ENCODE results near the gene PEX12.
"Not testable (repeated sequence)": the region's sequence is repeated elsewhere in the genome, so short reads cannot be mapped to it uniquely, and the experiment has no call there.

The PEX12 gene

GRCh38 chr17:35542990-35543389 lies 35.4 kb downstream of the PEX12 start:
- no peaks in the 10 kb centered on the region for H3K4me1 ChIP-seq (ENCODE audit: insufficient read depth, low read length)
- no peak overlapping the region for H3K4me3 ChIP-seq (ENCODE audit: low read length)
- H3K36me3 ChIP-seq (ENCODE audit: insufficient read depth, low read length) = no peaks in the 10 kb centered on the region
- no peaks in the 10 kb centered on the region for H3K9me3 ChIP-seq (ENCODE audit: low read length)
- no peak overlapping the region for H2AFZ ChIP-seq (ENCODE audit: low read depth, low read length)
- H3K27me3 ChIP-seq (ENCODE audit: insufficient read depth, low read length) = peaks cover 24% of the 10 kb centered on the region

- Histone ChIP-seq H2AFZ (ENCODE audit: low read depth, low read length) (no peak overlapping the region), H3K36me3 (ENCODE audit: insufficient read depth, low read length) (no peaks in the 10 kb centered on the region), H3K4me1 (ENCODE audit: insufficient read depth, low read length) (no peaks in the 10 kb centered on the region), H3K27me3 (ENCODE audit: insufficient read depth, low read length) (peaks cover 25% of the 10 kb centered on the region), H3K4me3 (ENCODE audit: low read length) (no peak overlapping the region), H3K9me3 (ENCODE audit: low read length) (no peaks in the 10 kb centered on the region)
These were observed 36.9 kb downstream of the PEX12 start for GRCh38 chr17:35541434-35541833.

DNA sequence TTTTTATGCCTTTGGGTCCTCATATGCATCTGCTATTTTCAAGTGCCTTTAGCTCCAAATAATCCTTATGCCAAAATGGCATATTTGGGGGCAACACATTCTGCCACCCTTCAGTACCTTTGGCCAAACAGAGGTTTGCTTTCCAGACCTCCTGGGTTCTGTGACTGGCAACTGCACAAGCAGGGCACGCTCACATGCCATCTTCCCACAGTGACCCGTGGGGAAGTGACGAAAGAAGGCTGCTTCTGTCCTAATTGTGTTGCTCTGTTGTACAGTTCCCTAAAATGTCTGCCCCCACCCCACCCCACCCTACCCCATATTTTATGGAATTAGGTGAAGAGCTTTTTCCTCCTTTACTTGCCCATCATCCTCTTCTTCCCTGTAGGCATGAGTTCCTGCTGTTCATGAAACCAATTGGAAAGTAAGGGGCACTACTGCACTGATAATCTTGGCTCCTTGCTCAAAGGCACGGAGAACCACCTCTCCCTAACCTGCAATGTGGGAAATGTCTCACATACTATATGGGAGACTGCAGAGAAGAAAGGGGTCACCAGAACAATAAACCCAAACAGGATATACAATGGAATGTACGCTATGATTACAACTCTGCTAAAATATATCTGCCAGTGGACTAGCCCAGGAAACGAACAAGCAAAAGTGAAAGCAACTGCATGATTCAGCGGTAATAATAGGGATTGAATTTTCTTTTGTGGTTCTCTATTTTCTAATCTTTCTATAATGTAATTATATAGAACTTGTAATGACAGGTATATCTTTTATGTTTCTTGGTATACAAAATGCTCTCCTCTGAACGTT lies 37.6 kb downstream of the PEX12 start:
- Histone ChIP-seq H3K36me3 (ENCODE audit: insufficient read depth, low read length) (no peaks in the 10 kb centered on the region), H2AFZ (ENCODE audit: low read depth, low read length) (no peak overlapping the region), H3K4me1 (ENCODE audit: insufficient read depth, low read length) (no peaks in the 10 kb centered on the region), H3K27me3 (ENCODE audit: insufficient read depth, low read length) (peaks cover 22% of the 10 kb centered on the region), H3K4me3 (ENCODE audit: low read length) (no peak overlapping the region), H3K9me3 (ENCODE audit: low read length) (no peaks in the 10 kb centered on the region)

- Histone ChIP-seq H3K36me3 (ENCODE audit: insufficient read depth, low read length) (no peaks in the 10 kb centered on the region), H3K9me3 (ENCODE audit: low read length) (no peaks in the 10 kb centered on the region), H3K27me3 (ENCODE audit: insufficient read depth, low read length) (peaks cover 20% of the 10 kb centered on the region), H2AFZ (ENCODE audit: low read depth, low read length) (no peak overlapping the region), H3K4me3 (ENCODE audit: low read length) (no peak overlapping the region), H3K4me1 (ENCODE audit: insufficient read depth, low read length) (no peaks in the 10 kb centered on the region)
These were observed 38.7 kb downstream of the PEX12 start for GRCh38 chr17:35539659-35540026.

DNA sequence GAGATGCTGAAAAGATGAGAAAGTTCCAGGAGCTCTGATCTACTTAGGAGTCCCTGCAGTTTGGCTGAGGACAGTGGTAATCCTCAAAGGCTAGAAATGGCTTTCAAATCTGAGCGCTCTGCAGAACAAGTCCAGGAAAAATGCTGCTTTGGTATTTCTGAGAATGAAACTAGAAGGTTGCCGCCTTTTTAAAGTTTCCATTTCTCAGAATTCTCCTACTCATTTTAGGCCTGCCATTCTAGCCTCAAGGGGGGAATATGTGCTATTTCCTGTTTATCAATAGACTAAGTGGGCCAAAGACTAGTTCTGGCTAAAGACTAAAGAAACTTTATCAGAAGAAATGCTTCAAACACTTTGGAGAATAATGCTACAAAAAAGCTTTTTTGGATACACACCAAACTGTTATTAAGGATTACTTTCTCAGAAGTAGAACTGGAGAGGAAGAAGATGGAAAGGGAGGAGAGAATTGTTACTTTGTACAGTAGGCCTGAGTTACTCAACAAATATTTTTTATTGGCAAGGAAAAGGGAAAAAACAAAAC lies 40.7 kb downstream of the PEX12 start, which contains the start of gene SLFN12L:
Gene SLFN12L (minus strand): TSS at position 78 of the 541 bp plus-strand sequence. CDS start 15,314 bp downstream, outside the sequence.
- Histone ChIP-seq H3K9me3 (ENCODE audit: low read length) (no peaks in the 10 kb centered on the region), H3K27me3 (ENCODE audit: insufficient read depth, low read length) (peaks cover 20% of the 10 kb centered on the region)

DNA sequence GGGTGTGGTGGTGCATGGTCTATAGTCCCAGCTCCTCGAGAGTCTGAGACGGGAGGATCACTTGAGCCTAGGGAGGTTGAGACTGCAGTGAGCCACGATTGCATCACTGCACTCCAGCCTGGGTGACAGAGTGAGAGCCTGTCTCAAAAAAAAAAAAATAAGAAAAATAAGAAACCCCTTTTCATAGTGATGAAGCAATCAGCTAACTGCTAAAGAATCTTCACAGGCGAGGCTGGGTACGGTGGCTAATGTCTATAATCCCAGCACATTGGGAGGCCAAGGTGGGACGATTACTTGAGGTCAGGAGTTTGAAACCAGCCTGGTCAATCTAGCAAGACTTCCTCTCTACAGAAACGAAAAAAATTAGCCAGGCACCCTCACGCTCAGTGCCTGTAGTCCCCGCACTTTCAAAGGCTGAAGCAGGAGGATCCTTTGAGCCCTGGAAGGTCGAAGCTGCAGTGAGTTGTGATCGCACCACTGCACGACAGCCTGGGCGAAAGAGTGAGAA lies 41.7 kb downstream of the PEX12 start:
- no peak overlapping the region for H2AFZ ChIP-seq (ENCODE audit: low read depth, low read length)
- no peak overlapping the region for H3K4me3 ChIP-seq (ENCODE audit: low read length)
- H3K27me3 ChIP-seq (ENCODE audit: insufficient read depth, low read length) = peaks cover 18% of the 10 kb centered on the region
- no peaks in the 10 kb centered on the region for H3K9me3 ChIP-seq (ENCODE audit: low read length)
- H3K36me3 ChIP-seq (ENCODE audit: insufficient read depth, low read length) = no peaks in the 10 kb centered on the region
- no peaks in the 10 kb centered on the region for H3K4me1 ChIP-seq (ENCODE audit: insufficient read depth, low read length)

More for the DNA sequence above, 40.7 kb downstream of the PEX12 start, which contains the start of gene SLFN12L:
- Histone ChIP-seq H3K36me3 (ENCODE audit: insufficient read depth, low read length) (no peaks in the 10 kb centered on the region), H3K4me1 (ENCODE audit: insufficient read depth, low read length) (no peaks in the 10 kb centered on the region), H3K4me3 (ENCODE audit: low read length) (no peak within 1 kb of the TSS), H2AFZ (ENCODE audit: low read depth, low read length) (no peak within 1 kb of the TSS)

- not testable (repeated sequence) for H3K4me3 ChIP-seq (ENCODE audit: low read length); H3K4me1 ChIP-seq (ENCODE audit: insufficient read depth, low read length); H3K9me3 ChIP-seq (ENCODE audit: low read length); H3K36me3 ChIP-seq (ENCODE audit: insufficient read depth, low read length); H2AFZ ChIP-seq (ENCODE audit: low read depth, low read length)
- peaks cover 15% of the 10 kb centered on the region for H3K27me3 ChIP-seq (ENCODE audit: insufficient read depth, low read length)
These were observed 43.0 kb downstream of the PEX12 start for GRCh38 chr17:35535406-35535805.

DNA sequence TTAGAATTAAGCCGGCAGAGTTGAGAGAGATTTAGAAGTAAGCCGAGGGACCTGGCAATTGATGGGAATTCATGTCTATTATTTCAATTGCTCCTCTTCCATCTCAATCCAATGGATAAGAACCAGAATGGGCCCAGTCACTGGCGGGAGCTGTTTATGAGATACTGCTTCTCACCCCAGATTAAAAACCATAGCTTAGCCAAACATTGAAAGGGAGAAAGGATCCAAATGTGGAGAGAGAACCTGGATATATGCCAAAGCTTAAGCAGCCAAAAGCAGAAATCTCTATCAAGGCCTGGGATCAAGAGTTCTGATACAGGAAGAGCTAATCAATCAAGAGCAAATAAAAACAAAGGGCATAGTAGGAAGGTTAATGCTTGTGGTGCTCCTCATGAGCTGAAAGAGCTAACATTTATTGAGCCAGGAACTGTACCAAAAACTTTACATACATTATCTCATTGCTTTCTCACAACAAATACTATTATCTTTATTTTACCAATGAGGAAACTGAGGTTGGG lies 43.7 kb downstream of the PEX12 start:
- no peak overlapping the region for H2AFZ ChIP-seq (ENCODE audit: low read depth, low read length)
- H3K4me3 ChIP-seq (ENCODE audit: low read length) = no peak overlapping the region
- H3K27me3 ChIP-seq (ENCODE audit: insufficient read depth, low read length) = peaks cover 7% of the 10 kb centered on the region
- H3K36me3 ChIP-seq (ENCODE audit: insufficient read depth, low read length) = no peaks in the 10 kb centered on the region
- H3K4me1 ChIP-seq (ENCODE audit: insufficient read depth, low read length) = no peaks in the 10 kb centered on the region
- no peaks in the 10 kb centered on the region for H3K9me3 ChIP-seq (ENCODE audit: low read length)

DNA sequence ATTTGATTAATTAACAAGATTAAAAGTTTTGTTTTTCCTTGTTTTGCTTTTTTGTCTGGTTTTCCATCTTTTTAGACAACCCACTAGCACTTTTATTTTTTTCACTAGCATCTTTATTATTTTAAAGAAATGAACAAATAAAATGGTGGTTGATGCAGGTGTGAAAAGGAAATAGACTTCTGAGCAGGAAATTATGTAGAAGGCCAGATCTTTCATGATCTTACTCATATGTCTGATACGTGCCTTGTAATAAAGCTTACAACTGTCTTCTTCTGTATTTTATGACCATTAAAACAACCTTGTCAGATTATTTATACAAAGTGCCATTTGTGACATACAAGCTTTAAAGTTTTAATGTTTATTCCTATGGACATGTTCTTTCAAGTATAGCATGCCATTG lies 47.2 kb downstream of the PEX12 start:
- Histone ChIP-seq H3K27me3 (ENCODE audit: insufficient read depth, low read length) (peaks cover 3% of the 10 kb centered on the region), H3K4me1 (ENCODE audit: insufficient read depth, low read length) (no peaks in the 10 kb centered on the region), H3K9me3 (ENCODE audit: low read length) (no peaks in the 10 kb centered on the region), H2AFZ (ENCODE audit: low read depth, low read length) (no peak overlapping the region), H3K36me3 (ENCODE audit: insufficient read depth, low read length) (no peaks in the 10 kb centered on the region), H3K4me3 (ENCODE audit: low read length) (no peak overlapping the region)

DNA sequence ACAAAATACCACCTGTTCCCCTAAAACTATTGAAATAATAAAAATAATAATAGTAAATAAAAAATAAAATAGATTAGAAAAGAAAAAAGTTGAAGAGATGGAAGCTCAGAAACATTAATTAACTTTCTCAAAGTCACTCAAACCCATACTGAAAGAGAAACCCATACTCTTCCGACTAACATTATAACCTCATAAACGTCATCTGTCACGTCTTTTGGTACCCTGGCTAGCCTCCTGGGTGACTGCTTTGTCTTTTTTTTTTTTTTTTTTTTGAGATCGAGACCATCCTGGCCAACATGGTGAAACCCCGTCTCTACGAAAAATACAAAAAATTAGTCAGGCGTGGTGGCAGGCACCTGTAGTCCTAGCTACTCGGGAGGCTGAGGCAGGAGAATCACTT lies 48.5 kb downstream of the PEX12 start:
- H2AFZ ChIP-seq (ENCODE audit: low read depth, low read length) = no peak overlapping the region
- no peaks in the 10 kb centered on the region for H3K9me3 ChIP-seq (ENCODE audit: low read length)
- no peak overlapping the region for H3K4me3 ChIP-seq (ENCODE audit: low read length)
- H3K36me3 ChIP-seq (ENCODE audit: insufficient read depth, low read length) = no peaks in the 10 kb centered on the region
- peaks cover 3% of the 10 kb centered on the region for H3K27me3 ChIP-seq (ENCODE audit: insufficient read depth, low read length)
- no peaks in the 10 kb centered on the region for H3K4me1 ChIP-seq (ENCODE audit: insufficient read depth, low read length)

GRCh38 chr17:35529326-35529725 lies 49.0 kb downstream of the PEX12 start:
- H3K4me3 ChIP-seq (ENCODE audit: low read length); H3K4me1 ChIP-seq (ENCODE audit: insufficient read depth, low read length); H3K36me3 ChIP-seq (ENCODE audit: insufficient read depth, low read length); H2AFZ ChIP-seq (ENCODE audit: low read depth, low read length); H3K9me3 ChIP-seq (ENCODE audit: low read length); H3K27me3 ChIP-seq (ENCODE audit: insufficient read depth, low read length): not testable (repeated sequence)

All from neuron (in vitro differentiated cells).